HepG2 (cell line): ENCODE data around the gene CLDN9. TPM values are rescaled to one million over a fixed set of nuclear protein-coding genes. Genes with fewer than 3 reads are reported as not detected.
A peak's percentile ranks its signal among the peaks of the same experiment; 100 is the strongest.

ENCODE experiments used
- CENPT ChIP-seq: sonication (generic); formaldehyde crosslinking; IDR thresholded peaks from 2 replicates; pipeline ENCODE4 v1.8.0; 2022; ENCODE audit warnings: low read depth, mild to moderate bottlenecking, moderate library complexity, missing genetic modification reagents
- DNMT3B ChIP-seq: conservative IDR thresholded peaks from 2 replicates; pipeline ENCODE4 v1.6.1; 2016; ENCODE audit warnings: missing biosample characterization, control low read depth
- HMGXB3 ChIP-seq: sonication (generic); formaldehyde crosslinking; IDR thresholded peaks from 2 replicates; pipeline ENCODE4 v1.4.0; 2020; ENCODE audit warnings: missing genetic modification reagents, borderline replicate concordance
- HOXA5 ChIP-seq: sonication (generic); formaldehyde crosslinking; IDR thresholded peaks from 2 replicates; pipeline ENCODE4 v1.4.0; 2020; ENCODE audit warnings: missing genetic modification reagents
- IKZF5 ChIP-seq: IDR thresholded peaks from 2 replicates; pipeline ENCODE4 v1.6.1; 2018; ENCODE audit warnings: missing genetic modification reagents, mild to moderate bottlenecking, missing compliant biosample characterization
- MAF1 ChIP-seq: sonication (generic); formaldehyde crosslinking; IDR thresholded peaks from 2 replicates; pipeline ENCODE4 v1.5.0; 2020; ENCODE audit warnings: missing genetic modification reagents, borderline replicate concordance
- MXD1 ChIP-seq: sonication (generic); formaldehyde crosslinking; IDR thresholded peaks from 2 replicates; pipeline ENCODE4 v1.4.0; 2020; ENCODE audit warnings: mild to moderate bottlenecking, missing genetic modification reagents
- ZBTB7A ChIP-seq: sonication (generic); formaldehyde crosslinking; IDR thresholded peaks from 2 replicates; pipeline ENCODE4 v1.8.0; 2022; ENCODE audit warnings: mild to moderate bottlenecking, missing genetic modification reagents
- ZNF616 ChIP-seq: sonication (generic); formaldehyde crosslinking; IDR thresholded peaks from 2 replicates; pipeline ENCODE4 v1.5.0; 2020; ENCODE audit warnings: low read depth, mild to moderate bottlenecking, missing genetic modification reagents
- ZNF709 ChIP-seq: sonication (generic); formaldehyde crosslinking; IDR thresholded peaks from 2 replicates; pipeline ENCODE4 v1.5.0; 2020; ENCODE audit warnings: mild to moderate bottlenecking, missing genetic modification reagents
- polyA plus RNA-seq, 8 experiments: library from polyadenylated mRNA; depleted of rRNA in 3 of 8; stranded (reverse) in 7 of 8; unstranded in 1 of 8; fragments of >200 nt; fragmentation: Illumina TruSeq in 4 of 8; extraction: Trizol in 4 of 8; gene quantifications; 2 replicates each; pipeline versions ENCODE4 v1.2.1 to v1.2.3, GENCODE V29; 2011 to 2016; ENCODE audit warnings: low read depth in 4 of 8, missing spikeins in 1 of 8, mixed read lengths in 1 of 8; ENCODE audit not compliant: insufficient read depth in 1 of 8
- total RNA-seq, 5 experiments: library from RNA; depleted of rRNA; stranded (reverse); fragments of >200 nt; fragmentation: Illumina TruSeq; extraction: Trizol; gene quantifications; 2 replicates each; pipeline ENCODE4 v1.2.3, GENCODE V29; 2016; ENCODE audit warnings: low read depth in 1 of 5
- TF ChIP-seq, protein P1 (sequence below): IDR thresholded peaks from 2 replicates; pipeline ENCODE4 v1.6.1; 2016; ENCODE audit warnings: low read depth, control low read depth
- TF ChIP-seq, protein P2 (sequence below): sonication (generic); formaldehyde crosslinking; IDR thresholded peaks from 2 replicates; pipeline ENCODE4 v1.9.0; 2021; ENCODE audit warnings: missing genetic modification reagents, borderline replicate concordance
- TF ChIP-seq, protein P3 (sequence below): IDR thresholded peaks from 2 replicates; pipeline ENCODE4 v1.6.1; 2016; ENCODE audit warnings: missing genetic modification reagents, missing compliant biosample characterization
- TF ChIP-seq, protein P4 (sequence below): sonication (generic); formaldehyde crosslinking; IDR thresholded peaks from 2 replicates; pipeline ENCODE4 v1.5.0; 2020; ENCODE audit warnings: missing genetic modification reagents

Gene CLDN9
- total and polyA plus RNA-seq, 2 of the 13 experiments (the other 11 are each of a cell fraction or from before 2014, with no cell fraction given): 0.15 to 0.26 TPM

DNA sequence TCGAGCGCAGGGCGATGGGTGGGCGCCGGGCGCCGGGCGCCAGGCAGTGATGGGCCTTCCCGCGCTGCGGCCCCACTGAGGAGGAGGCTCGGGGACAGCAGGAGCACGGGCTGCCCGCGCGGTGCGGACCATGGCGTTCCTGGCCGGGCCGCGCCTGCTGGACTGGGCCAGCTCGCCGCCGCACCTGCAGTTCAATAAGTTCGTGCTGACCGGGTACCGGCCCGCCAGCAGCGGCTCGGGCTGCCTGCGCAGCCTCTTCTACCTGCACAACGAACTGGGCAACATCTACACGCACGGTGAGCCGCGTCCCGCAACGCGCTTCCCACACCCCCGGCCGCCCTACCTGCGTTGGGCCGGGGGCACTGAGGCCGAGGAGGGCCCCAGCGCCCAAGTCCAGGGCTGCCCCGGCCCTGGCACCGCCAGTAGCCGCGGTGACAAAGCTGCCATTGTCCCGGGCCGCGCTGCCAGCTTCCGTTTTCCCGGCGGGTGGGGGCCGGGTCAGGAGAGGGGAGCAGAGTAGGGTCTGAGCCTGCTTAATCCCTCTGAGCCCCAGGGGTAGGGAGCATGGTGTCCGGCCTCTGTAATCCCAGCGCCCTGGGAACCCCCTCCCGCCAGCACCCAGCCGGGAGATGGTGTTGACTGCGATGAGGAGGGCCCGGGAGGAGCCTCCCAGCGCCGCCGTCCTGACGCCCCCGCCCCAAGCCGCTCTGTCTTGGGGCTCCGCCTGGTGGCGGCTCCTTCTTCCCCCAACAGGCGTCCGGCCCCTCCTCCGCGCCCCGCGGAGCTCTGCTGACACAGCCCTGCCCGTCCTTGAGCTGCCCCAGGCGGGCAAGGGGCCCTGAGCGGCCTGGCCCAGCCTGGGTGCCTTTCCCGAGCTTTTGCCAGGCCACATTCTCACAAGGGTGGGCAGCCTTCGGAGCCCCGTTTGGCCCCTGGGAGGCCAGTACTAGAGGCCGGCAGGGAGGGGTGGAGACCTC is 42.9 kb upstream of the CLDN9 start (continued):
- TF ChIP-seq, protein P1, sequence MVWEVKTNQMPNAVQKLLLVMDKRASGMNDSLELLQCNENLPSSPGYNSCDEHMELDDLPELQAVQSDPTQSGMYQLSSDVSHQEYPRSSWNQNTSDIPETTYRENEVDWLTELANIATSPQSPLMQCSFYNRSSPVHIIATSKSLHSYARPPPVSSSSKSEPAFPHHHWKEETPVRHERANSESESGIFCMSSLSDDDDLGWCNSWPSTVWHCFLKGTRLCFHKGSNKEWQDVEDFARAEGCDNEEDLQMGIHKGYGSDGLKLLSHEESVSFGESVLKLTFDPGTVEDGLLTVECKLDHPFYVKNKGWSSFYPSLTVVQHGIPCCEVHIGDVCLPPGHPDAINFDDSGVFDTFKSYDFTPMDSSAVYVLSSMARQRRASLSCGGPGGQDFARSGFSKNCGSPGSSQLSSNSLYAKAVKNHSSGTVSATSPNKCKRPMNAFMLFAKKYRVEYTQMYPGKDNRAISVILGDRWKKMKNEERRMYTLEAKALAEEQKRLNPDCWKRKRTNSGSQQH (CRISPR knock-in tag): no peak
- TF ChIP-seq, protein P2, sequence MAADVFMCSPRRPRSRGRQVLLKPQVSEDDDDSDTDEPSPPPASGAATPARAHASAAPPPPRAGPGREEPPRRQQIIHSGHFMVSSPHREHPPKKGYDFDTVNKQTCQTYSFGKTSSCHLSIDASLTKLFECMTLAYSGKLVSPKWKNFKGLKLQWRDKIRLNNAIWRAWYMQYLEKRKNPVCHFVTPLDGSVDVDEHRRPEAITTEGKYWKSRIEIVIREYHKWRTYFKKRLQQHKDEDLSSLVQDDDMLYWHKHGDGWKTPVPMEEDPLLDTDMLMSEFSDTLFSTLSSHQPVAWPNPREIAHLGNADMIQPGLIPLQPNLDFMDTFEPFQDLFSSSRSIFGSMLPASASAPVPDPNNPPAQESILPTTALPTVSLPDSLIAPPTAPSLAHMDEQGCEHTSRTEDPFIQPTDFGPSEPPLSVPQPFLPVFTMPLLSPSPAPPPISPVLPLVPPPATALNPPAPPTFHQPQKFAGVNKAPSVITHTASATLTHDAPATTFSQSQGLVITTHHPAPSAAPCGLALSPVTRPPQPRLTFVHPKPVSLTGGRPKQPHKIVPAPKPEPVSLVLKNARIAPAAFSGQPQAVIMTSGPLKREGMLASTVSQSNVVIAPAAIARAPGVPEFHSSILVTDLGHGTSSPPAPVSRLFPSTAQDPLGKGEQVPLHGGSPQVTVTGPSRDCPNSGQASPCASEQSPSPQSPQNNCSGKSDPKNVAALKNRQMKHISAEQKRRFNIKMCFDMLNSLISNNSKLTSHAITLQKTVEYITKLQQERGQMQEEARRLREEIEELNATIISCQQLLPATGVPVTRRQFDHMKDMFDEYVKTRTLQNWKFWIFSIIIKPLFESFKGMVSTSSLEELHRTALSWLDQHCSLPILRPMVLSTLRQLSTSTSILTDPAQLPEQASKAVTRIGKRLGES: no peak
- TF ChIP-seq MXD1 (CRISPR knock-in tag): peak; percentile 9; the same call in 1 of the 2 replicates
- TF ChIP-seq MAF1 (CRISPR knock-in tag): no peak; the same call in none of the 2 replicates
- TF ChIP-seq IKZF5 (CRISPR knock-in tag): peak; percentile 25; the same call in 1 of the 2 replicates
- TF ChIP-seq HOXA5 (CRISPR knock-in tag): 0 out of 2 replicates have a peak, but pooled peaks have one; percentile 58
- TF ChIP-seq CENPT (CRISPR knock-in tag): no peak
- TF ChIP-seq ZBTB7A (CRISPR knock-in tag): 0 out of 2 replicates have a peak, but pooled peaks have one; percentile 25
- TF ChIP-seq, protein P3, sequence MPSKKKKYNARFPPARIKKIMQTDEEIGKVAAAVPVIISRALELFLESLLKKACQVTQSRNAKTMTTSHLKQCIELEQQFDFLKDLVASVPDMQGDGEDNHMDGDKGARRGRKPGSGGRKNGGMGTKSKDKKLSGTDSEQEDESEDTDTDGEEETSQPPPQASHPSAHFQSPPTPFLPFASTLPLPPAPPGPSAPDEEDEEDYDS: peak; percentile 22; the same call in 1 of the 2 replicates
- TF ChIP-seq DNMT3B (CRISPR knock-in tag): no peak
- no peak; the same call in 1 of the 2 replicates for TF ChIP-seq ZNF616 (CRISPR knock-in tag)
- TF ChIP-seq ZNF709 (CRISPR knock-in tag): no peak; the same call in 1 of the 2 replicates
- TF ChIP-seq, protein P4, sequence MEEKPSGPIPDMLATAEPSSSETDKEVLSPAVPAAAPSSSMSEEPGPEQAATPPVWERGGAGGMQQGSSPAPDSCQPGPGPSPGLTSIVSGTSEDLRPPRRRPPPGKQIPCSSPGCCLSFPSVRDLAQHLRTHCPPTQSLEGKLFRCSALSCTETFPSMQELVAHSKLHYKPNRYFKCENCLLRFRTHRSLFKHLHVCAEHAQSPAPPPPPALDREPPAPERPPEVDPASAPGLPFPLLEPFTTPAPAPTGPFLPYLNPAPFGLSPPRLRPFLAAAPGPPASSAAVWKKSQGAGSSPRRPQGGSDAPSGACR: peak; percentile 33; the same call in 1 of the 2 replicates
- TF ChIP-seq HMGXB3 (CRISPR knock-in tag): no peak
